CD14-positive monocyte (primary cell): Measurements from ENCODE around the gene MIPOL1. TPM values are rescaled to one million over a fixed set of nuclear protein-coding genes. Genes with fewer than 3 reads are reported as not detected.
A peak's percentile ranks its signal among the peaks of the same experiment; 100 is the strongest.

Experiments used
- DNase-seq, 3 donors: peaks; one replicate each; pipeline ENCODE4 v3.0.0-alpha.2; 2011 to 2022
- H2AFZ ChIP-seq: 2 replicates; pipeline ENCODE4 v1.6.0; 2012; ENCODE audit warnings: mild to moderate bottlenecking, low read depth, low read length, inconsistent platforms; ENCODE audit not compliant: insufficient read depth, poor library complexity, severe bottlenecking
- H3K27ac ChIP-seq, 2 donors: 1 replicate in 1 of 2; 2 replicates in 1 of 2; pipeline ENCODE4 v1.5.1; 2012 to 2013; ENCODE audit warnings: low read length in 2 of 2, control low read depth in 1 of 2, inconsistent platforms in 1 of 2, low read depth in 1 of 2, mild to moderate bottlenecking in 1 of 2
- H3K27me3 ChIP-seq, 2 donors: one replicate each; pipeline versions ENCODE4 v1.6.0 to v1.6.1; 2011 to 2013; ENCODE audit warnings: low read length in 2 of 2; ENCODE audit not compliant: control insufficient read depth in 2 of 2, insufficient read depth in 2 of 2
- H3K36me3 ChIP-seq, 2 donors: replicated peaks in 1 of 2; 1 replicate in 1 of 2; 2 replicates in 1 of 2; pipeline versions ENCODE4 v1.5.1 to v1.6.1; 2012 to 2013; ENCODE audit warnings: low read length in 2 of 2, control low read depth in 1 of 2, inconsistent platforms in 1 of 2, mild to moderate bottlenecking in 1 of 2; ENCODE audit not compliant: insufficient read depth in 2 of 2, control insufficient read depth in 1 of 2
- H3K4me1 ChIP-seq, 2 donors: 1 replicate in 1 of 2; 2 replicates in 1 of 2; pipeline versions ENCODE4 v1.5.1 to v1.6.1; 2012 to 2013; ENCODE audit warnings: low read length in 2 of 2, control low read depth in 1 of 2, inconsistent platforms in 1 of 2, mild to moderate bottlenecking in 1 of 2, moderate library complexity in 1 of 2; ENCODE audit not compliant: insufficient read depth in 2 of 2, control insufficient read depth in 1 of 2
- H3K4me2 ChIP-seq: replicated peaks from 2 replicates; pipeline ENCODE3; 2012; ENCODE audit warnings: low read length, moderate library complexity, mild to moderate bottlenecking; ENCODE audit not compliant: poor library complexity, severe bottlenecking; ENCODE audit errors: extremely low read depth
- H3K4me3 ChIP-seq, 3 experiments: fragments of 200-600 bp in 1 of 3; sonication (generic) in 1 of 3; replicated peaks in 1 of 3; 1 replicate in 2 of 3; 2 replicates in 1 of 3; pipeline ENCODE4 v1.5.1; 2011 to 2013; ENCODE audit warnings: low read length in 3 of 3, mild to moderate bottlenecking in 3 of 3, control low read depth in 2 of 3, low read depth in 2 of 3, inconsistent platforms in 1 of 3, moderate library complexity in 1 of 3
- H3K79me2 ChIP-seq: 2 replicates; pipeline ENCODE4 v1.6.0; 2012; ENCODE audit warnings: mild to moderate bottlenecking, control low read depth, inconsistent platforms, low read length, moderate library complexity; ENCODE audit not compliant: insufficient read depth
- H3K9ac ChIP-seq: 2 replicates; pipeline ENCODE4 v1.6.0; 2017; ENCODE audit warnings: low read length, mild to moderate bottlenecking; ENCODE audit not compliant: insufficient read depth, poor library complexity, severe bottlenecking
- H3K9me3 ChIP-seq, 2 donors: replicated peaks in 1 of 2; 1 replicate in 1 of 2; 2 replicates in 1 of 2; pipeline versions ENCODE4 v1.5.1 to v1.6.1; 2012 to 2013; ENCODE audit warnings: low read length in 2 of 2, control low read depth in 1 of 2; ENCODE audit not compliant: control insufficient read depth in 1 of 2, insufficient read depth in 1 of 2
- H4K20me1 ChIP-seq: 2 replicates; pipeline ENCODE4 v1.6.0; 2012; ENCODE audit warnings: mild to moderate bottlenecking, low read length, control low read depth, moderate library complexity; ENCODE audit not compliant: insufficient read depth
- H3K27ac Mint-ChIP-seq, 7 donors: one replicate each; pipeline ENCODE4 v1.8.0; 2020; ENCODE audit warnings: mild to moderate bottlenecking in 7 of 7, mixed read lengths in 7 of 7, moderate library complexity in 6 of 7, inconsistent platforms in 2 of 7
- H3K27me3 Mint-ChIP-seq, 3 donors: one replicate each; pipeline ENCODE4 v1.8.0; 2021 to 2022; ENCODE audit warnings: low read depth in 3 of 3, mild to moderate bottlenecking in 3 of 3, mixed read lengths in 3 of 3, moderate library complexity in 3 of 3, inconsistent platforms in 1 of 3
- H3K36me3 Mint-ChIP-seq, 2 donors: one replicate each; pipeline ENCODE4 v1.8.0; 2020; ENCODE audit warnings: mixed read lengths in 2 of 2, inconsistent platforms in 1 of 2, mild to moderate bottlenecking in 1 of 2
- H3K4me1 Mint-ChIP-seq: one replicate; pipeline ENCODE4 v1.8.0; 2020; ENCODE audit warnings: mild to moderate bottlenecking, mixed read lengths
- H3K4me3 Mint-ChIP-seq, 2 donors: one replicate each; pipeline ENCODE4 v1.8.0; 2020; ENCODE audit warnings: mild to moderate bottlenecking in 2 of 2, mixed read lengths in 2 of 2, moderate library complexity in 1 of 2
- H3K9me3 Mint-ChIP-seq, 7 donors: one replicate each; pipeline ENCODE4 v1.8.0; 2020 to 2022; ENCODE audit warnings: mixed read lengths in 7 of 7, mild to moderate bottlenecking in 6 of 7, moderate library complexity in 6 of 7, inconsistent platforms in 2 of 7
- WGBS: methylation state at CpG from one replicate; pipeline ENCODE4 v1.1.5; 2013; ENCODE audit warnings: missing lambda C conversion rate; ENCODE audit not compliant: insufficient coverage; 5-methylcytosine and 5-hydroxymethylcytosine counted together
- intact Hi-C, 2 donors: fragments of 100-400 bp; cut with micrococcal nuclease; formaldehyde crosslinking; loops; one replicate each; pipeline versions ENCODE4 v1.15.0 to v1.15.1; 2023
- polyA plus RNA-seq, 3 donors: library from polyadenylated mRNA; depleted of rRNA in 1 of 3; unstranded in 2 of 3; stranded (reverse) in 1 of 3; fragments of 300-500 nt in 2 of 3; fragments of >200 nt in 1 of 3; fragmentation: Illumina TruSeq in 2 of 3; gene quantifications; 1 replicate in 2 of 3; 2 replicates in 1 of 3; pipeline ENCODE4 v1.2.3, GENCODE V29; 2012 to 2021
- TF ChIP-seq, protein P1 (sequence below): fragments of 200-600 bp; IDR thresholded peaks from one replicate; pipeline ENCODE4 v1.8.0; 2022; ENCODE audit warnings: antibody characterized with exemption, mild to moderate bottlenecking

MIPOL1 gene
- polyA plus RNA-seq, 3 donors: not detected

DNA sequence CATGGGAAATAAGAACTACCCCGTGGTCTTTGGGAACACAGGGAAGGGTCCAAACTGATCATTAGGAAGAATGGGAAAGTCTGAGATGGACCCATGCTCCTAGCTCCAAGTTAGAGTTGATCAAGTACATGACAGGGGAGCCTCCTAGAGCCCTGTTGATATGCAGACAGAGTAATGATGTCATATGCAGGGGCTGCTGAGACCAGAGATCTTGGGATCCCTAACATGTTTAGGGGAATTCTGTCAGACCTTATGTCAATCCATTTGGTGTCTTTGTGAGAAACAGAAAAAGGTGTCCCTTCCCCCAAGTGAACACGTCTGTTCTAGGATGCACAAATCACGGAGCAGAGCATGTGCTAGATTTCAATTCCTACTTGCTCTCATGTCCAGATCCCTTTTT lies 31.9 kb upstream of the MIPOL1 start:
- 100% methylated on average over 1 of the region's 3 CpGs for WGBS
- no peaks in the 10 kb centered on the region for H4K20me1 ChIP-seq
- intact Hi-C loops: no loop called here
- H3K9me3 ChIP-seq: no peaks in the 10 kb centered on the region
- Mint-ChIP-seq H3K4me1 (no peaks in the 10 kb centered on the region), H3K27me3 (peaks cover 11 to 19% (median 12%) of the 10 kb centered on the region in 3 donors), H3K36me3 (no peaks in the 10 kb centered on the region), H3K4me3 (no peak overlapping the region), H3K9me3 (peaks cover 0 to 5% (median 2%) of the 10 kb centered on the region in 7 donors), H3K27ac (no peak overlapping the region)
- TF ChIP-seq, protein P1, sequence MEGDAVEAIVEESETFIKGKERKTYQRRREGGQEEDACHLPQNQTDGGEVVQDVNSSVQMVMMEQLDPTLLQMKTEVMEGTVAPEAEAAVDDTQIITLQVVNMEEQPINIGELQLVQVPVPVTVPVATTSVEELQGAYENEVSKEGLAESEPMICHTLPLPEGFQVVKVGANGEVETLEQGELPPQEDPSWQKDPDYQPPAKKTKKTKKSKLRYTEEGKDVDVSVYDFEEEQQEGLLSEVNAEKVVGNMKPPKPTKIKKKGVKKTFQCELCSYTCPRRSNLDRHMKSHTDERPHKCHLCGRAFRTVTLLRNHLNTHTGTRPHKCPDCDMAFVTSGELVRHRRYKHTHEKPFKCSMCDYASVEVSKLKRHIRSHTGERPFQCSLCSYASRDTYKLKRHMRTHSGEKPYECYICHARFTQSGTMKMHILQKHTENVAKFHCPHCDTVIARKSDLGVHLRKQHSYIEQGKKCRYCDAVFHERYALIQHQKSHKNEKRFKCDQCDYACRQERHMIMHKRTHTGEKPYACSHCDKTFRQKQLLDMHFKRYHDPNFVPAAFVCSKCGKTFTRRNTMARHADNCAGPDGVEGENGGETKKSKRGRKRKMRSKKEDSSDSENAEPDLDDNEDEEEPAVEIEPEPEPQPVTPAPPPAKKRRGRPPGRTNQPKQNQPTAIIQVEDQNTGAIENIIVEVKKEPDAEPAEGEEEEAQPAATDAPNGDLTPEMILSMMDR: no peak
- H3K36me3 ChIP-seq: no peaks in the 10 kb centered on the region
- H3K9ac ChIP-seq: no peak overlapping the region
- H3K27me3 ChIP-seq: peaks cover 0 to 7% of the 10 kb centered on the region in 2 donors
- no peak overlapping the region for H3K4me2 ChIP-seq
- H2AFZ ChIP-seq: no peak overlapping the region
- H3K4me1 ChIP-seq: no peaks in the 10 kb centered on the region
- no peak overlapping the region for H3K4me3 ChIP-seq
- H3K27ac ChIP-seq: no peak overlapping the region
- no peaks in the 10 kb centered on the region for H3K79me2 ChIP-seq
- no peak for DNase-seq

DNA sequence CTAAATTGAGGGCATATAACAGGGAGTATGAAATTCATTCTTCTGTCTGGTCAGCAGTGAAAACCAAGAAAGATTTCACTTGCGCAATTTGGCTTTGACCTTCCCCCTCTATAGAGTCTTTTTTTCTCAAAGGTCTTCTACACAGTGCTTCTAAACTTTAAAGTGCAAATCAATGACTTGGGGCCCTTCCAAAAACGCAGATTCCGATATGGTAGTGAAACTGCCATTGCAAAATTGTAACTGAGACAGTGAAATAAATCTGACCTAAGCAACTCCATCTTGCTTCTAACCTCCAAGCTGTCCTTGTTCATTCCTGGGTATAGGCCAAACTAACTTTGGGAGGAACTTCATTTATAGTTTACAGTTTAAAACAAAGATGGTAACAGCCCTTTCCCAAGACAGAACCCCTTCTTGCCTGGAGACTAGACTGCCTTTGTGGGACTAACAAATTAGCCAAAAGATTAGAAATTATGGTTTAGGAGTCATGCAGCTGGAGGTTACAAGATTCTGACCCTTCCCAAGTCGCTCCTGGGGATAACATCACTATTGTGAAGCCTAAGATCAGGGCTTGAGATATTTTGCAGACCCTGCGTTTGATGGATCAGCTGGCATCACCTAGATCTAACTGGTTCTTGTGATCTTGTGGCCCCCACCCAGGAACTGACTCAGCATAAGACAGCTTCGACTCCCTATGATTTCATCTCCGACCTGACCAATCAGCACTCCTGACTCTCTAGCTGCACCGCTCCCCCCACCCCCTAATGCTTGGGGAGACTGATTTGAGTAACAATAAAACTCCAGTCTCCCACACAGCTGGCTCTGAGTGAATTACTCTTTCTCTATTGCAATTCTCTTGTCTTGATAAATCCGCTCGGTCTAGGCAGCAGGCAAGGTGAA lies 30.3 kb upstream of the MIPOL1 start:
- Histone ChIP-seq H3K27ac (no peak overlapping the region), H3K36me3 (no peaks in the 10 kb centered on the region), H3K79me2 (no peaks in the 10 kb centered on the region), H3K9ac (no peak overlapping the region), H2AFZ (no peak overlapping the region), H3K4me1 (no peaks in the 10 kb centered on the region), H3K4me2 (no peak overlapping the region), H3K27me3 (peaks cover 9 to 22% of the 10 kb centered on the region in 2 donors), H4K20me1 (no peaks in the 10 kb centered on the region), H3K4me3 (no peak overlapping the region), H3K9me3 (no peaks in the 10 kb centered on the region)
- DNase-seq: no peak
- peaks cover 0 to 6% (median under 1%) of the 10 kb centered on the region in 7 donors for H3K9me3 Mint-ChIP-seq
- no peak overlapping the region for H3K4me3 Mint-ChIP-seq
- peak overlapping the region in 1 of 7 donors; percentile 2 for H3K27ac Mint-ChIP-seq
- intact Hi-C loops: no loop called here
- WGBS: 100% methylated on average over 3 of the region's 10 CpGs
- no peaks in the 10 kb centered on the region for H3K36me3 Mint-ChIP-seq
- peaks cover 22 to 30% (median 26%) of the 10 kb centered on the region in 3 donors for H3K27me3 Mint-ChIP-seq
- TF ChIP-seq, protein P1: no peak
- peaks cover 6% of the 10 kb centered on the region for H3K4me1 Mint-ChIP-seq
